Liver (tissue), 9 donors: ENCODE data around the gene CGGBP1. TPM values are rescaled to one million over a fixed set of nuclear protein-coding genes. Genes with fewer than 3 reads are reported as not detected.

Experiments used
- DNase-seq: peaks from one replicate; pipeline ENCODE4 v3.0.0-alpha.2; 2017; ENCODE audit warnings: low spot score
- H3K27ac ChIP-seq, 2 donors: one replicate each; pipeline ENCODE4 v1.7.0; 2013; ENCODE audit warnings: inconsistent platforms in 2 of 2, low read length in 2 of 2, control low read depth in 1 of 2, low read depth in 1 of 2, mild to moderate bottlenecking in 1 of 2
- H3K27me3 ChIP-seq, 4 donors: one replicate each; pipeline versions ENCODE4 v1.6.1 to v1.7.0; 2013; ENCODE audit warnings: low read length in 3 of 4, inconsistent platforms in 1 of 4, mild to moderate bottlenecking in 1 of 4, moderate library complexity in 1 of 4; ENCODE audit not compliant: control insufficient read depth in 4 of 4, insufficient read depth in 4 of 4
- H3K36me3 ChIP-seq, 4 donors: one replicate each; pipeline versions ENCODE4 v1.6.1 to v1.7.0; 2013; ENCODE audit warnings: low read length in 3 of 4, mild to moderate bottlenecking in 3 of 4, low read depth in 1 of 4, moderate library complexity in 1 of 4; ENCODE audit not compliant: control insufficient read depth in 4 of 4, insufficient read depth in 3 of 4
- H3K4me1 ChIP-seq, 4 donors: one replicate each; pipeline versions ENCODE4 v1.6.1 to v1.7.0; 2013; ENCODE audit warnings: low read length in 3 of 4, mild to moderate bottlenecking in 3 of 4, moderate library complexity in 1 of 4; ENCODE audit not compliant: control insufficient read depth in 4 of 4, insufficient read depth in 4 of 4
- H3K4me3 ChIP-seq, 3 donors: one replicate each; pipeline versions ENCODE4 v1.6.1 to v1.7.0; 2013; ENCODE audit warnings: low read length in 3 of 3, control low read depth in 1 of 3, low read depth in 1 of 3, mild to moderate bottlenecking in 1 of 3
- H3K9ac ChIP-seq, 2 donors: one replicate each; pipeline ENCODE4 v1.7.0; 2013; ENCODE audit warnings: low read length in 2 of 2, mild to moderate bottlenecking in 2 of 2, moderate library complexity in 2 of 2, control low read depth in 1 of 2, low read depth in 1 of 2
- H3K9me3 ChIP-seq, 4 donors: one replicate each; pipeline versions ENCODE4 v1.6.1 to v1.7.0; 2013; ENCODE audit warnings: low read length in 3 of 4; ENCODE audit not compliant: control insufficient read depth in 4 of 4
- FOXA1 ChIP-seq: IDR thresholded peaks from 2 replicates; pipeline ENCODE4 v1.6.1; 2016; ENCODE audit warnings: antibody characterized with exemption
- GABPA ChIP-seq, 2 donors: IDR thresholded peaks in 1 of 2; conservative IDR thresholded peaks in 1 of 2; 2 replicates each; pipeline ENCODE4 v1.6.1; 2016; ENCODE audit warnings: antibody characterized with exemption in 2 of 2, mild to moderate bottlenecking in 1 of 2, moderate library complexity in 1 of 2
- HNF4A ChIP-seq, 2 donors: conservative IDR thresholded peaks; 2 replicates each; pipeline ENCODE4 v1.6.1; 2016; ENCODE audit warnings: antibody characterized with exemption in 2 of 2, mild to moderate bottlenecking in 2 of 2
- NR2F2 ChIP-seq: IDR thresholded peaks from 2 replicates; pipeline ENCODE4 v1.6.1; 2016; ENCODE audit warnings: antibody characterized with exemption
- RAD21 ChIP-seq, 2 donors: IDR thresholded peaks; 2 replicates each; pipeline ENCODE4 v1.6.1; 2016; ENCODE audit warnings: antibody characterized with exemption in 2 of 2, mild to moderate bottlenecking in 2 of 2
- SP1 ChIP-seq: IDR thresholded peaks from 2 replicates; pipeline ENCODE4 v1.6.1; 2018; ENCODE audit warnings: antibody characterized with exemption, mild to moderate bottlenecking
- TAF1 ChIP-seq: conservative IDR thresholded peaks from 2 replicates; pipeline ENCODE4 v1.6.1; 2016; ENCODE audit warnings: antibody characterized with exemption, mild to moderate bottlenecking
- YY1 ChIP-seq: IDR thresholded peaks from 2 replicates; pipeline ENCODE4 v1.6.1; 2016; ENCODE audit warnings: antibody characterized with exemption, mild to moderate bottlenecking
- WGBS: extraction: QIAGEN DNeasy Blood & Tissue Kit; methylation state at CpG from one replicate; pipeline ENCODE4 v1.1.7; 2013; 5-methylcytosine and 5-hydroxymethylcytosine counted together
- polyA plus RNA-seq, 2 donors: library from polyadenylated mRNA; stranded (reverse) in 1 of 2; unstranded in 1 of 2; fragments of 200-250 nt in 1 of 2; fragments of >200 nt in 1 of 2; fragmentation: Nextera tagmentation in 1 of 2; extraction: Ambion mirVana in 1 of 2; gene quantifications; one replicate each; pipeline versions ENCODE4 v1.2.1 to v1.2.3, GENCODE V29; 2013 to 2015
- total RNA-seq, 2 donors: library from RNA; depleted of rRNA; stranded (reverse); fragments of >200 nt; gene quantifications; one replicate each; pipeline ENCODE4 v1.2.3, GENCODE V29; 2014
- TF ChIP-seq, protein P1 (sequence below): fragments of 150-350 bp; IDR thresholded peaks from 2 replicates; pipeline ENCODE4 v1.5.1; 2017; ENCODE audit warnings: improper control_type of control experiment, low read depth, low read length; ENCODE audit not compliant: missing input control
- TF ChIP-seq, protein P2 (sequence below): IDR thresholded peaks from 2 replicates; pipeline ENCODE4 v1.6.1; 2016; ENCODE audit warnings: antibody characterized with exemption
- TF ChIP-seq, protein P3 (sequence below): IDR thresholded peaks from 2 replicates; pipeline ENCODE4 v1.6.1; 2016; ENCODE audit warnings: antibody characterized with exemption
- TF ChIP-seq, protein P4 (sequence below): IDR thresholded peaks from 2 replicates; pipeline ENCODE4 v1.6.1; 2016; ENCODE audit warnings: antibody characterized with exemption, mild to moderate bottlenecking
- donor health status: healthy.
- donor health status: healthy.
- donor health status: healthy.
- donor health status: healthy.
- donor health status: healthy.

Gene CGGBP1
- total and polyA plus RNA-seq, 4 donors, result 13.6 to 46.4 (median 35.8) TPM

DNA sequence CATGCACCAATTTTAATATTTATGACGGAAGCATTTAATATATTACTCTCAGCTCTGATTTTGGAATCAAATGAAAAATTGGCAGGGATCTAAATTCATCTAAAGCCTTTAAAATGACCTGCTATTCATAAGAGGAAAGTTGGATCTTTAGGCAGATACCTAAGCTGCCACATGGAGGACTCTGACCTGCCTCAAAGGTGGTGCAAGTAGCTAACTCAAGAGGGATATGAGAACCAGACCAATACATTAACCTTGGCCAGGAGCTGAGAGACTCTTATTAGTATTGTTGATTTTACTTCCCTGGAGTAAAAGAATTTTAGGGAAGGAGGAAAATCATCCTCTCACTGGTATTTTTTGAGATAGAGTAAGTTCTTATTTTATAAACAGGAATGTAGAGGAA lies 17.9 kb upstream of the CGGBP1 start:
- Histone ChIP-seq H3K4me3 (no peak overlapping the region), H3K27me3 (no peaks in the 10 kb centered on the region), H3K4me1 (peaks cover 3 to 14% (median 8%) of the 10 kb centered on the region in 4 donors), H3K9me3 (no peaks in the 10 kb centered on the region), H3K9ac (no peak overlapping the region), H3K36me3 (no peaks in the 10 kb centered on the region), H3K27ac (no peak overlapping the region)
- TF ChIP-seq, protein P1, sequence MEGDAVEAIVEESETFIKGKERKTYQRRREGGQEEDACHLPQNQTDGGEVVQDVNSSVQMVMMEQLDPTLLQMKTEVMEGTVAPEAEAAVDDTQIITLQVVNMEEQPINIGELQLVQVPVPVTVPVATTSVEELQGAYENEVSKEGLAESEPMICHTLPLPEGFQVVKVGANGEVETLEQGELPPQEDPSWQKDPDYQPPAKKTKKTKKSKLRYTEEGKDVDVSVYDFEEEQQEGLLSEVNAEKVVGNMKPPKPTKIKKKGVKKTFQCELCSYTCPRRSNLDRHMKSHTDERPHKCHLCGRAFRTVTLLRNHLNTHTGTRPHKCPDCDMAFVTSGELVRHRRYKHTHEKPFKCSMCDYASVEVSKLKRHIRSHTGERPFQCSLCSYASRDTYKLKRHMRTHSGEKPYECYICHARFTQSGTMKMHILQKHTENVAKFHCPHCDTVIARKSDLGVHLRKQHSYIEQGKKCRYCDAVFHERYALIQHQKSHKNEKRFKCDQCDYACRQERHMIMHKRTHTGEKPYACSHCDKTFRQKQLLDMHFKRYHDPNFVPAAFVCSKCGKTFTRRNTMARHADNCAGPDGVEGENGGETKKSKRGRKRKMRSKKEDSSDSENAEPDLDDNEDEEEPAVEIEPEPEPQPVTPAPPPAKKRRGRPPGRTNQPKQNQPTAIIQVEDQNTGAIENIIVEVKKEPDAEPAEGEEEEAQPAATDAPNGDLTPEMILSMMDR, result no peak
- TF ChIP-seq TAF1 (no peak), GABPA (IDR thresholded peaks at IDR 0.05 in 1 of 2, conservative IDR thresholded peaks at IDR 0.05 in 1 of 2) (no peak), NR2F2 (no peak), SP1 (no peak)
- TF ChIP-seq, protein P2, sequence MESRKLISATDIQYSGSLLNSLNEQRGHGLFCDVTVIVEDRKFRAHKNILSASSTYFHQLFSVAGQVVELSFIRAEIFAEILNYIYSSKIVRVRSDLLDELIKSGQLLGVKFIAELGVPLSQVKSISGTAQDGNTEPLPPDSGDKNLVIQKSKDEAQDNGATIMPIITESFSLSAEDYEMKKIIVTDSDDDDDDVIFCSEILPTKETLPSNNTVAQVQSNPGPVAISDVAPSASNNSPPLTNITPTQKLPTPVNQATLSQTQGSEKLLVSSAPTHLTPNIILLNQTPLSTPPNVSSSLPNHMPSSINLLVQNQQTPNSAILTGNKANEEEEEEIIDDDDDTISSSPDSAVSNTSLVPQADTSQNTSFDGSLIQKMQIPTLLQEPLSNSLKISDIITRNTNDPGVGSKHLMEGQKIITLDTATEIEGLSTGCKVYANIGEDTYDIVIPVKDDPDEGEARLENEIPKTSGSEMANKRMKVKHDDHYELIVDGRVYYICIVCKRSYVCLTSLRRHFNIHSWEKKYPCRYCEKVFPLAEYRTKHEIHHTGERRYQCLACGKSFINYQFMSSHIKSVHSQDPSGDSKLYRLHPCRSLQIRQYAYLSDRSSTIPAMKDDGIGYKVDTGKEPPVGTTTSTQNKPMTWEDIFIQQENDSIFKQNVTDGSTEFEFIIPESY, result no peak
- TF ChIP-seq, protein P3, sequence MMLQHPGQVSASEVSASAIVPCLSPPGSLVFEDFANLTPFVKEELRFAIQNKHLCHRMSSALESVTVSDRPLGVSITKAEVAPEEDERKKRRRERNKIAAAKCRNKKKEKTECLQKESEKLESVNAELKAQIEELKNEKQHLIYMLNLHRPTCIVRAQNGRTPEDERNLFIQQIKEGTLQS, result no peak
- DNase-seq, result no peak
- 97% methylated on average over 1 of the region's 1 CpG for WGBS

DNA sequence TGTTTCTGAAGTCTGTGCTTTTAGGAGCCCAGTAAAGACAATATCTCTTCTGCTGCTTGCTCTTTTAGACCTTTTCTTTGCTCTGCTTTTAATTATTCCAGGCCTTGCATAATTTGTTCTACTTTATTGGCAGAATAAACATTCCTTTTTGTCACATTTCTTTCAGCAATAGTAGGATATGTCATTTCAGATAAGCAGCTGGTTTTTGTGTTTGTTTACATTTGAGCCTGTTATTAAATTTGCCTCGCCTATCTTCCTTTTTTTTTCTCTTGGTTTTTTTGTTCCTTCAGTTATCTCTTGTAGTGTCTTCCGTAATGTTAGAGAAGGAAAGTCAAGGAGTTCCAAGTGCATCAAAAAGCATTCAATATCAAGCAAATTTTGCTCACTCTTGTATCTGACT lies 16.7 kb upstream of the CGGBP1 start:
- 58% methylated on average over 2 of the region's 2 CpGs for WGBS
- no peaks in the 10 kb centered on the region for H3K9me3 ChIP-seq
- no peak for DNase-seq
- no peaks in the 10 kb centered on the region for H3K36me3 ChIP-seq
- H3K4me1 ChIP-seq, result peaks cover 3 to 14% (median 8%) of the 10 kb centered on the region in 4 donors
- no peak overlapping the region for H3K4me3 ChIP-seq
- TF ChIP-seq RAD21 (IDR thresholded peaks at IDR 0.05) (no peak), FOXA1 (no peak), HNF4A (conservative IDR thresholded peaks at IDR 0.05) (no peak), YY1 (no peak)
- TF ChIP-seq, protein P4, sequence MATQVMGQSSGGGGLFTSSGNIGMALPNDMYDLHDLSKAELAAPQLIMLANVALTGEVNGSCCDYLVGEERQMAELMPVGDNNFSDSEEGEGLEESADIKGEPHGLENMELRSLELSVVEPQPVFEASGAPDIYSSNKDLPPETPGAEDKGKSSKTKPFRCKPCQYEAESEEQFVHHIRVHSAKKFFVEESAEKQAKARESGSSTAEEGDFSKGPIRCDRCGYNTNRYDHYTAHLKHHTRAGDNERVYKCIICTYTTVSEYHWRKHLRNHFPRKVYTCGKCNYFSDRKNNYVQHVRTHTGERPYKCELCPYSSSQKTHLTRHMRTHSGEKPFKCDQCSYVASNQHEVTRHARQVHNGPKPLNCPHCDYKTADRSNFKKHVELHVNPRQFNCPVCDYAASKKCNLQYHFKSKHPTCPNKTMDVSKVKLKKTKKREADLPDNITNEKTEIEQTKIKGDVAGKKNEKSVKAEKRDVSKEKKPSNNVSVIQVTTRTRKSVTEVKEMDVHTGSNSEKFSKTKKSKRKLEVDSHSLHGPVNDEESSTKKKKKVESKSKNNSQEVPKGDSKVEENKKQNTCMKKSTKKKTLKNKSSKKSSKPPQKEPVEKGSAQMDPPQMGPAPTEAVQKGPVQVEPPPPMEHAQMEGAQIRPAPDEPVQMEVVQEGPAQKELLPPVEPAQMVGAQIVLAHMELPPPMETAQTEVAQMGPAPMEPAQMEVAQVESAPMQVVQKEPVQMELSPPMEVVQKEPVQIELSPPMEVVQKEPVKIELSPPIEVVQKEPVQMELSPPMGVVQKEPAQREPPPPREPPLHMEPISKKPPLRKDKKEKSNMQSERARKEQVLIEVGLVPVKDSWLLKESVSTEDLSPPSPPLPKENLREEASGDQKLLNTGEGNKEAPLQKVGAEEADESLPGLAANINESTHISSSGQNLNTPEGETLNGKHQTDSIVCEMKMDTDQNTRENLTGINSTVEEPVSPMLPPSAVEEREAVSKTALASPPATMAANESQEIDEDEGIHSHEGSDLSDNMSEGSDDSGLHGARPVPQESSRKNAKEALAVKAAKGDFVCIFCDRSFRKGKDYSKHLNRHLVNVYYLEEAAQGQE, result no peak
- no peak overlapping the region for H3K27ac ChIP-seq
- H3K27me3 ChIP-seq, result no peaks in the 10 kb centered on the region
- H3K9ac ChIP-seq, result peak overlapping the region in 1 of 2 donors; percentile 19
